ENCODE results near the gene CLMN.

DNA sequence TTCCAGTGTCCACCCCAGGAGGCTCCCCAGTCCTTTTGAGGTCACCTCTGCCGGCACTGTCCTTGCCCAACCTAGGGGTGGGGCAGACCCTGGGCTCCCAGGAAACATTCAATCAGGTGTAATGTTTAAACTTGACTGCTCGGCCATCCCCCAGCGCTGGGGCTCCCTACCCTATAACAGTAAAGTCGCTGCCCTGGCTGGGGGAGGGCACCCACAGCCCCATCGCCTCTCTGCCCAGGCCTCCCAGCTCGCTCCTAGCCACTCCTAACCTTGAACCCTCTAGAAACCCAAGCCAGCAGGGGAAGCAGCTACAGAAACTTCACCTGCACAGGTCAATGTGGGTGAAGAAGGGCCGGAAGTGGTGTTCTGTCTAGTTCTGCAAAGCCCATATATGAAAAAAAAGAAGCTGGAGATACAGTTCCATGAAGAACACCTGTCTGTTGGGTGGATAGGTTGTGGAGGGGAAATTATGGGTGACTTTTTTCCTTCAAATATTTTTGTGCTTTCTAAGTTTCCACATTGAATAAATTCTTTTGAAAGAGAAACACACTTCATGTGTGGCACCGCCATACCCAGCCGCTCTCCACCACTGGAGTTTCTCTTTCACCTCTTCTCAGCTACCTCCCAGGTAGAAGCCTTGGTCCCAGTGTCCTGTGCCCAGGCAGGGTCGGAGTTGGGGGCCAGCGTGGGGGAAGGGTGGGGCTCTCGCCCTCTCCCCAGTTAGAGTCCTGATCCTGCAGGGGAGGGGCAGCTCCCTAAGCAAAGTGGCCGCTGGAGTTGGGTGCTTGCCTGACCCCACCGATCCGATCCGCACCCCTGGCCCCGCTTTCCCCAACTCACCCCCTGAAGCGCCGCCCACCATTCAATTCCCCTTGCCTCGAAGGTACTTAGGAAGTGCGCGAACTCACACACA is 1.1 kb downstream of the CLMN start:
- TF ChIP-seq CTCF (IDR thresholded peaks at IDR 0.05; ENCODE audit: insufficient read depth, low read length) (no peak), POLR2AphosphoS5 (IDR thresholded peaks at IDR 0.05; ENCODE audit: low read depth) (no peak), SPI1 (IDR thresholded peaks at IDR 0.05; ENCODE audit: borderline replicate concordance, low read depth) (no peak), GABPA (IDR thresholded peaks at IDR 0.05; ENCODE audit: low read depth) (no peak)
- TF ChIP-seq, protein P1, sequence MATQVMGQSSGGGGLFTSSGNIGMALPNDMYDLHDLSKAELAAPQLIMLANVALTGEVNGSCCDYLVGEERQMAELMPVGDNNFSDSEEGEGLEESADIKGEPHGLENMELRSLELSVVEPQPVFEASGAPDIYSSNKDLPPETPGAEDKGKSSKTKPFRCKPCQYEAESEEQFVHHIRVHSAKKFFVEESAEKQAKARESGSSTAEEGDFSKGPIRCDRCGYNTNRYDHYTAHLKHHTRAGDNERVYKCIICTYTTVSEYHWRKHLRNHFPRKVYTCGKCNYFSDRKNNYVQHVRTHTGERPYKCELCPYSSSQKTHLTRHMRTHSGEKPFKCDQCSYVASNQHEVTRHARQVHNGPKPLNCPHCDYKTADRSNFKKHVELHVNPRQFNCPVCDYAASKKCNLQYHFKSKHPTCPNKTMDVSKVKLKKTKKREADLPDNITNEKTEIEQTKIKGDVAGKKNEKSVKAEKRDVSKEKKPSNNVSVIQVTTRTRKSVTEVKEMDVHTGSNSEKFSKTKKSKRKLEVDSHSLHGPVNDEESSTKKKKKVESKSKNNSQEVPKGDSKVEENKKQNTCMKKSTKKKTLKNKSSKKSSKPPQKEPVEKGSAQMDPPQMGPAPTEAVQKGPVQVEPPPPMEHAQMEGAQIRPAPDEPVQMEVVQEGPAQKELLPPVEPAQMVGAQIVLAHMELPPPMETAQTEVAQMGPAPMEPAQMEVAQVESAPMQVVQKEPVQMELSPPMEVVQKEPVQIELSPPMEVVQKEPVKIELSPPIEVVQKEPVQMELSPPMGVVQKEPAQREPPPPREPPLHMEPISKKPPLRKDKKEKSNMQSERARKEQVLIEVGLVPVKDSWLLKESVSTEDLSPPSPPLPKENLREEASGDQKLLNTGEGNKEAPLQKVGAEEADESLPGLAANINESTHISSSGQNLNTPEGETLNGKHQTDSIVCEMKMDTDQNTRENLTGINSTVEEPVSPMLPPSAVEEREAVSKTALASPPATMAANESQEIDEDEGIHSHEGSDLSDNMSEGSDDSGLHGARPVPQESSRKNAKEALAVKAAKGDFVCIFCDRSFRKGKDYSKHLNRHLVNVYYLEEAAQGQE (IDR thresholded peaks at IDR 0.05; ENCODE audit: insufficient replicate concordance, low read depth) = no peak
